Naive thymus-derived CD4-positive, alpha-beta T cell (primary cell): ENCODE measurements around the gene WNT8A. TPM values are rescaled to one million over a fixed set of nuclear protein-coding genes. Genes with fewer than 3 reads are reported as not detected.
"Not testable (repeated sequence)": the region's sequence is repeated elsewhere in the genome, so short reads cannot be mapped to it uniquely, and the experiment has no call there.

Source experiments
- ATAC-seq: fragments of 150-1000 bp; cut with Tn5 transposase; 2 replicates; pipeline ENCODE4 v1.10.0; 2021; ENCODE audit warnings: mild to moderate bottlenecking, moderate library complexity
- CTCF ChIA-PET: fragments of 350-600 bp; sonication (Branson Sonifier 250); formaldehyde crosslinking; loops from one replicate; lab custom pipeline; 2021; ENCODE audit warnings: antibody characterized with exemption; lab: Charles Lee
- POLR2A ChIA-PET: fragments of 350-600 bp; sonication (Branson Sonifier 250); formaldehyde crosslinking; loops from one replicate; lab custom pipeline; 2021; ENCODE audit warnings: antibody characterized with exemption, inconsistent platforms; lab: Charles Lee
- DNase-seq, 9 donors: peaks; one replicate each; pipeline versions ENCODE4 v3.0.0 to v3.0.0-alpha.2; 2020 to 2022; ENCODE audit warnings: mixed read lengths in 1 of 9
- H3K27ac ChIP-seq: one replicate; pipeline ENCODE4 v1.7.0; 2013; ENCODE audit warnings: mild to moderate bottlenecking, low read depth, low read length, moderate library complexity
- H3K27me3 ChIP-seq, 2 donors: one replicate each; pipeline ENCODE4 v1.7.0; 2013; ENCODE audit warnings: low read length in 2 of 2, mild to moderate bottlenecking in 2 of 2, moderate library complexity in 2 of 2; ENCODE audit not compliant: control insufficient read depth in 2 of 2, insufficient read depth in 2 of 2
- H3K36me3 ChIP-seq, 3 experiments: 1 replicate in 2 of 3; 2 replicates in 1 of 3; pipeline ENCODE4 v1.7.0; 2013; ENCODE audit warnings: low read length in 3 of 3, mild to moderate bottlenecking in 3 of 3, moderate library complexity in 1 of 3; ENCODE audit not compliant: insufficient read depth in 3 of 3, control insufficient read depth in 2 of 3
- H3K4me1 ChIP-seq, 2 donors: one replicate each; pipeline ENCODE4 v1.7.0; 2013; ENCODE audit warnings: low read length in 2 of 2, mild to moderate bottlenecking in 2 of 2, moderate library complexity in 1 of 2; ENCODE audit not compliant: control insufficient read depth in 2 of 2, insufficient read depth in 2 of 2
- H3K4me3 ChIP-seq: 2 replicates; pipeline ENCODE4 v1.7.0; 2013; ENCODE audit warnings: mild to moderate bottlenecking, low read length
- H3K9me3 ChIP-seq, 3 experiments: 1 replicate in 2 of 3; 2 replicates in 1 of 3; pipeline ENCODE4 v1.7.0; 2013; ENCODE audit warnings: low read length in 3 of 3; ENCODE audit not compliant: control insufficient read depth in 2 of 3
- H3K27ac Mint-ChIP-seq, 9 donors: one replicate each; pipeline ENCODE4 v1.8.0; 2020 to 2022; ENCODE audit warnings: mixed read lengths in 9 of 9, mild to moderate bottlenecking in 8 of 9, moderate library complexity in 5 of 9, inconsistent platforms in 2 of 9
- H3K27me3 Mint-ChIP-seq, 5 donors: one replicate each; pipeline ENCODE4 v1.8.0; 2021 to 2022; ENCODE audit warnings: mixed read lengths in 5 of 5, mild to moderate bottlenecking in 1 of 5
- H3K36me3 Mint-ChIP-seq, 5 donors: one replicate each; pipeline ENCODE4 v1.8.0; 2020 to 2022; ENCODE audit warnings: mixed read lengths in 5 of 5, mild to moderate bottlenecking in 3 of 5, inconsistent platforms in 1 of 5
- H3K4me1 Mint-ChIP-seq, 7 donors: one replicate each; pipeline ENCODE4 v1.8.0; 2020 to 2022; ENCODE audit warnings: mixed read lengths in 7 of 7, mild to moderate bottlenecking in 3 of 7, inconsistent platforms in 1 of 7
- H3K4me3 Mint-ChIP-seq, 10 donors: one replicate each; pipeline ENCODE4 v1.8.0; 2020 to 2022; ENCODE audit warnings: mild to moderate bottlenecking in 10 of 10, mixed read lengths in 10 of 10, moderate library complexity in 6 of 10, inconsistent platforms in 2 of 10
- H3K9me3 Mint-ChIP-seq, 11 donors: one replicate each; pipeline ENCODE4 v1.8.0; 2020 to 2022; ENCODE audit warnings: mixed read lengths in 11 of 11, mild to moderate bottlenecking in 4 of 11, inconsistent platforms in 1 of 11, moderate library complexity in 1 of 11
- intact Hi-C, 2 donors: fragments of 100-400 bp; cut with micrococcal nuclease; formaldehyde crosslinking; loops; one replicate each; pipeline ENCODE4 v1.15.1; 2023
- polyA plus RNA-seq, 2 donors: library from polyadenylated mRNA; unstranded; fragments of 300-500 nt; fragmentation: Illumina TruSeq; gene quantifications; one replicate each; pipeline ENCODE4 v1.2.3, GENCODE V29; 2021
- total RNA-seq, 6 experiments: library from RNA in 5 of 6; stranded (reverse) in 5 of 6; gene quantifications; 1 replicate in 5 of 6; 2 replicates in 1 of 6; pipeline ENCODE4 v1.2.3 and lab custom pipeline; 2021 to 2026

Gene WNT8A
- total and polyA plus RNA-seq, 7 experiments from 2014 or later = not detected

- POLR2A ChIA-PET = no interaction called here
These were observed 19.3 kb upstream of the WNT8A start for GRCh38 chr5:138064526-138064925.

GRCh38 chr5:138065102-138065501, 18.7 kb upstream of the WNT8A start:
- no peak overlapping the region for H3K4me3 Mint-ChIP-seq
- H3K9me3 Mint-ChIP-seq = no peaks in the 10 kb centered on the region
- H3K36me3 Mint-ChIP-seq = no peaks in the 10 kb centered on the region
- intact Hi-C loops = no loop called here
- CTCF ChIA-PET = interaction anchor here (0.5 kb wide), 1 partner anchor 49 kb away, joined by 5 read pairs; no protein-coding TSS in a partner anchor
- ATAC-seq (no peak), DNase-seq (no peak)
- H3K36me3 ChIP-seq = no peaks in the 10 kb centered on the region
- H3K27ac ChIP-seq = no peak overlapping the region
- H3K4me1 ChIP-seq = no peaks in the 10 kb centered on the region
- no peaks in the 10 kb centered on the region for H3K27me3 Mint-ChIP-seq
- POLR2A ChIA-PET = no interaction called here
- no peaks in the 10 kb centered on the region for H3K9me3 ChIP-seq
- H3K4me3 ChIP-seq = no peak overlapping the region
- peaks cover 0 to 5% (median 4%) of the 10 kb centered on the region in 7 donors for H3K4me1 Mint-ChIP-seq
- H3K27ac Mint-ChIP-seq = peak overlapping the region in 2 of 9 donors; percentile 5 to 22
- H3K27me3 ChIP-seq = no peaks in the 10 kb centered on the region

More at GRCh38 chr5:138064526-138064925, 19.3 kb upstream of the WNT8A start:
- Mint-ChIP-seq H3K36me3 (no peaks in the 10 kb centered on the region), H3K27me3 (no peaks in the 10 kb centered on the region), H3K27ac (peak overlapping the region in 3 of 9 donors; percentile 5 to 47 (median 22)), H3K4me1 (peaks cover 0 to 5% (median 4%) of the 10 kb centered on the region in 7 donors), H3K9me3 (no peaks in the 10 kb centered on the region), H3K4me3 (no peak overlapping the region)
- CTCF ChIA-PET = no interaction called here
- no peak for DNase-seq
- Histone ChIP-seq H3K27me3 (no peaks in the 10 kb centered on the region), H3K9me3 (no peaks in the 10 kb centered on the region), H3K36me3 (no peaks in the 10 kb centered on the region), H3K4me3 (no peak overlapping the region), H3K27ac (no peak overlapping the region), H3K4me1 (no peaks in the 10 kb centered on the region)
- no peak for ATAC-seq
- intact Hi-C loops = no loop called here

DNA sequence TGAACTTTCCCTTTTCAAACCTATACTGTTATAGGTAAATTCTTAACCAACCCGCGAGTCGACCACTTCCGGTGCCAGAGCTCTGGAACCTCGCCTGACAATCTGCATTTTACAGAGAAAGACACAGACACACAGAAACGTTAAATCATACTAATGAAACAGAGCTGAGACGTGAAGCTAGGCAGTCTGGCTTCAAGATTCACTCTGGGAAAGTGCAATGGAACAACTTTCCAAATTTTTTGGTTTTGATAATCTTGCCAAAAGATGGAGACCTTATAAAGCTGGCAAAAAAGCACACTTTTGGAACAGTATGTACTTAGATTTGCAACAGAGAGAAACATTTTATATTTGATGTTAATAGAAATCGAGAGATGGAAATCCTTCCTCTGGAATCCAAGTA, 15.9 kb upstream of the WNT8A start:
- CTCF ChIA-PET = interaction anchor here (0.6 to 2.7 kb wide), 8 partner anchors 10 to 83 kb away, joined by 3 to 11 read pairs (median 6); no protein-coding TSS in a partner anchor
- H3K27ac Mint-ChIP-seq = no peak overlapping the region
- no peak overlapping the region for H3K4me3 ChIP-seq
- H3K27me3 ChIP-seq = no peaks in the 10 kb centered on the region
- no peaks in the 10 kb centered on the region for H3K27me3 Mint-ChIP-seq
- peaks cover 0 to 11% (median 4%) of the 10 kb centered on the region in 7 donors for H3K4me1 Mint-ChIP-seq
- no peak overlapping the region for H3K27ac ChIP-seq
- no peak overlapping the region for H3K4me3 Mint-ChIP-seq
- H3K36me3 Mint-ChIP-seq = no peaks in the 10 kb centered on the region
- ATAC-seq = no peak
- POLR2A ChIA-PET = no interaction called here
- no peaks in the 10 kb centered on the region for H3K4me1 ChIP-seq
- H3K9me3 ChIP-seq = no peaks in the 10 kb centered on the region
- intact Hi-C loops = loop anchor here (1.0 kb wide), 3 partner anchors 32 to 439 kb away; no protein-coding TSS in a partner anchor
- no peaks in the 10 kb centered on the region for H3K36me3 ChIP-seq
- no peaks in the 10 kb centered on the region for H3K9me3 Mint-ChIP-seq
- DNase-seq = no peak

DNA sequence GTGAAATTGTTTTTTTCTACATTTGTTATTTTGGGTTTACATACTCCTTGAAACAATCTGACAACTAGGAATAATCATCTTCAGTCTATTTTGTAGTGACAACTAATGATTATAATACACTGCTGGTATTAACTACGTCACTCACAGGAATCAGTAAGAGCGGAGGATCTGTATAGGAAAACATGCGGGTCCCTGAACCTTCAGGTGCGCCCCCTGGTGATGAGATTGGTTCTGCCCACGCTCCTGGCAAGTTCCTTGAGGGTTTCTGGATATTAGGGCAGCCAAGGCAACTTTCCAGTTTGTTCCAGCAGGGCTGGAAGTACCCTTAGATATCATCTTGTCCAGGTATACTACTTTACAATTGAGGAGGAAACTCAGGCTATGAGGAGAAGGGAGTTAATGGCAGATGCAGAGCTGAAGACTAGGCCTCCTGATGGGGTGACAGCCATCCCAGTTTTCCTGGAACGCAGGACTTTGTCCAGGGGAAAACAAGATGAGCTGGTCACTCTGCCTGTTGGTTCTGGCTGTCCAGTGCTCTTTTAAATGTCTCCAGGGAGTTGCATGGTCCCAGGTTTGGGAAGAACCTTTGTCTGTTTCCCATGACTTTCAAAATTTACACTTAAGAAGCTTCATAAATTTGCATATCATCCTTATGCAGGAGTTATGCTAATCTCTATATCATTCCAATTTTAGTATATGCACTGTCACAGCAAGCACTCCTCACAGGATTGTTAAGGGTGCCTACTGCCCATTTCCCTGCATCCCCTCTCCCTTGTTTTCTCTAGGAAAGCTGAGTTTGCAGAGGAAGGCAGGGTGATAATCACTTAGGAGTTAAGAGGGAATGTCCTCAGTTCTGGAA, 14.9 kb upstream of the WNT8A start:
- no peak overlapping the region for H3K4me3 ChIP-seq
- Mint-ChIP-seq H3K4me3 (no peak overlapping the region), H3K27ac (no peak overlapping the region), H3K27me3 (no peaks in the 10 kb centered on the region), H3K4me1 (peaks cover 0 to 11% (median 4%) of the 10 kb centered on the region in 7 donors), H3K36me3 (no peaks in the 10 kb centered on the region), H3K9me3 (no peaks in the 10 kb centered on the region)
- CTCF ChIA-PET = interaction anchor here (0.5 to 2.7 kb wide), 16 partner anchors 9 to 440 kb away, joined by 3 to 11 read pairs (median 4); no protein-coding TSS in a partner anchor
- H3K4me1 ChIP-seq = no peaks in the 10 kb centered on the region
- ATAC-seq (peak; percentile 85), DNase-seq (peak; percentile 35 to 69 (median 51))
- H3K27ac ChIP-seq = no peak overlapping the region
- H3K9me3 ChIP-seq = no peaks in the 10 kb centered on the region
- intact Hi-C loops = loop anchor here (1.0 kb wide), 3 partner anchors 33 to 440 kb away; no protein-coding TSS in a partner anchor
- POLR2A ChIA-PET = interaction anchor here (0.6 to 0.7 kb wide), 2 partner anchors 108 to 448 kb away, joined by 3 read pairs; no protein-coding TSS in a partner anchor
- H3K27me3 ChIP-seq = no peaks in the 10 kb centered on the region
- no peaks in the 10 kb centered on the region for H3K36me3 ChIP-seq

GRCh38 chr5:138070026-138070425, 13.8 kb upstream of the WNT8A start:
- H3K27ac ChIP-seq, DNase-seq, POLR2A ChIA-PET, H3K4me3 ChIP-seq, H3K4me3 Mint-ChIP-seq, H3K27me3 ChIP-seq, H3K9me3 ChIP-seq, H3K36me3 Mint-ChIP-seq, H3K9me3 Mint-ChIP-seq, H3K36me3 ChIP-seq, ATAC-seq, intact Hi-C loops, H3K27me3 Mint-ChIP-seq, H3K4me1 ChIP-seq: not testable (repeated sequence)
- Mint-ChIP-seq H3K27ac (peak overlapping the region in 1 of 9 donors; percentile 38), H3K4me1 (peaks cover 0 to 11% (median 4%) of the 10 kb centered on the region in 7 donors)
- CTCF ChIA-PET = interaction anchor here (0.5 to 2.7 kb wide), 6 partner anchors 8 to 184 kb away, joined by 3 to 11 read pairs (median 6); no protein-coding TSS in a partner anchor

GRCh38 chr5:138077064-138077696, 6.7 kb upstream of the WNT8A start:
- H3K27me3 ChIP-seq = no peaks in the 10 kb centered on the region

More at GRCh38 chr5:138077064-138077696, 6.7 kb upstream of the WNT8A start:
- H3K27ac ChIP-seq = no peak overlapping the region
- intact Hi-C loops = loop anchor here (1.0 to 5.0 kb wide), 6 partner anchors 16 to 426 kb away; partner anchors contain the start of gene FAM13B (in 1 of the 2)
- DNase-seq = peak in 8 of 9 donors; percentile 23 to 55 (median 39)
- Mint-ChIP-seq H3K9me3 (no peaks in the 10 kb centered on the region), H3K27me3 (peaks cover 0 to 4% (median 0%) of the 10 kb centered on the region in 5 donors), H3K4me3 (no peak overlapping the region), H3K27ac (no peak overlapping the region), H3K4me1 (peaks cover 0 to 17% (median 10%) of the 10 kb centered on the region in 7 donors), H3K36me3 (no peaks in the 10 kb centered on the region)
- ATAC-seq = peak; percentile 66
- POLR2A ChIA-PET = interaction anchor here (2.2 kb wide), 1 partner anchor 56 kb away, joined by 10 read pairs; no protein-coding TSS in a partner anchor
- CTCF ChIA-PET = interaction anchor here (0.6 to 3.8 kb wide), 17 partner anchors 8 to 448 kb away, joined by 3 to 53 read pairs (median 5); partner anchors contain the start of gene NME5
- no peaks in the 10 kb centered on the region for H3K4me1 ChIP-seq
- no peaks in the 10 kb centered on the region for H3K36me3 ChIP-seq
- H3K4me3 ChIP-seq = no peak overlapping the region
- no peaks in the 10 kb centered on the region for H3K9me3 ChIP-seq
